Common myeloid progenitor, CD34-positive (primary cell): Measurements from ENCODE around the gene TBX4.

Experiments
- CTCF ChIA-PET: fragments of 350-600 bp; sonication (Branson Sonifier 250); formaldehyde crosslinking; loops from one replicate; lab custom pipeline; 2021; ENCODE audit warnings: antibody characterized with exemption; lab: Charles Lee
- POLR2A ChIA-PET: fragments of 350-600 bp; sonication (Branson Sonifier 250); formaldehyde crosslinking; loops from one replicate; lab custom pipeline; 2021; ENCODE audit warnings: antibody characterized with exemption; lab: Charles Lee
- DNase-seq, 3 donors: peaks; one replicate each; pipeline versions ENCODE4 v3.0.0 to v3.0.0-alpha.2; 2013
- H3K27ac ChIP-seq, 2 experiments: 1 replicate in 1 of 2; 2 replicates in 1 of 2; pipeline ENCODE4 v1.7.0; 2013; ENCODE audit warnings: inconsistent platforms in 2 of 2, low read length in 2 of 2, mild to moderate bottlenecking in 2 of 2, low read depth in 1 of 2, moderate library complexity in 1 of 2; ENCODE audit not compliant: severe bottlenecking in 2 of 2, insufficient read depth in 1 of 2, poor library complexity in 1 of 2
- H3K27me3 ChIP-seq, 5 experiments: replicated peaks in 2 of 5; 1 replicate in 3 of 5; 2 replicates in 2 of 5; pipeline versions ENCODE4 v1.6.1 to v1.7.0; 2013; ENCODE audit warnings: low read length in 4 of 5, mild to moderate bottlenecking in 2 of 5, moderate library complexity in 2 of 5, inconsistent platforms in 1 of 5; ENCODE audit not compliant: insufficient read depth in 5 of 5, control insufficient read depth in 4 of 5
- H3K36me3 ChIP-seq, 4 experiments: 1 replicate in 2 of 4; 2 replicates in 2 of 4; pipeline versions ENCODE4 v1.6.1 to v1.7.0; 2013; ENCODE audit warnings: low read length in 3 of 4, control low read depth in 1 of 4, mild to moderate bottlenecking in 1 of 4; ENCODE audit not compliant: control insufficient read depth in 4 of 4, insufficient read depth in 4 of 4
- H3K4me1 ChIP-seq, 4 experiments: 1 replicate in 3 of 4; 2 replicates in 1 of 4; pipeline versions ENCODE4 v1.6.1 to v1.7.1; 2013; ENCODE audit warnings: low read length in 3 of 4, mild to moderate bottlenecking in 3 of 4, control low read depth in 1 of 4, inconsistent platforms in 1 of 4, moderate library complexity in 1 of 4; ENCODE audit not compliant: control insufficient read depth in 4 of 4, insufficient read depth in 4 of 4; ENCODE audit errors: control extremely low read depth in 1 of 4
- H3K4me3 ChIP-seq, 7 experiments: 1 replicate in 4 of 7; 2 replicates in 3 of 7; pipeline versions ENCODE4 v1.5.1 to v1.7.0; 2013; ENCODE audit warnings: mild to moderate bottlenecking in 7 of 7, low read length in 6 of 7, moderate library complexity in 6 of 7, inconsistent platforms in 2 of 7, low read depth in 2 of 7, control low read depth in 1 of 7; ENCODE audit not compliant: insufficient read depth in 4 of 7, control insufficient read depth in 1 of 7; ENCODE audit errors: extremely low read depth in 1 of 7
- H3K9me3 ChIP-seq, 5 experiments: 1 replicate in 4 of 5; 2 replicates in 1 of 5; pipeline versions ENCODE4 v1.6.1 to v1.7.1; 2013; ENCODE audit warnings: low read length in 4 of 5, mild to moderate bottlenecking in 2 of 5, inconsistent platforms in 1 of 5, low read depth in 1 of 5, moderate library complexity in 1 of 5; ENCODE audit not compliant: control insufficient read depth in 4 of 5, insufficient read depth in 2 of 5; ENCODE audit errors: control extremely low read depth in 1 of 5
- WGBS: methylation state at CpG from one replicate; pipeline ENCODE4 v1.1.5; 2013; ENCODE audit not compliant: insufficient coverage; 5-methylcytosine and 5-hydroxymethylcytosine counted together

Gene TBX4

GRCh38 chr17:61458421-61459141 is 6.4 kb downstream of the TBX4 start:
- Histone ChIP-seq H3K4me1 (peaks cover 2 to 43% (median 18%) of the 10 kb centered on the region in 4 experiments), H3K27me3 (peaks cover 14 to 100% (median 77%) of the 10 kb centered on the region in 5 experiments), H3K36me3 (no peaks in the 10 kb centered on the region), H3K27ac (no peak overlapping the region), H3K9me3 (peaks cover 0 to 4% (median 0%) of the 10 kb centered on the region in 5 experiments), H3K4me3 (no peak overlapping the region)
- POLR2A ChIA-PET, result no interaction called here
- 10% methylated on average over 3 of the region's 5 CpGs for WGBS
- CTCF ChIA-PET, result interaction anchor here (1.2 kb wide), 1 partner anchor 125 kb away, joined by 3 read pairs; no protein-coding TSS in a partner anchor
- peak in 1 of 3 donors; percentile 32 for DNase-seq

GRCh38 chr17:61459142-61459809 is 7.1 kb downstream of the TBX4 start:
- no peak overlapping the region for H3K4me3 ChIP-seq
- 23% methylated on average over 3 of the region's 4 CpGs for WGBS

GRCh38 chr17:61459939-61460718 is 7.9 kb downstream of the TBX4 start:
- Histone ChIP-seq H3K36me3 (no peaks in the 10 kb centered on the region), H3K27ac (no peak overlapping the region), H3K27me3 (peaks cover 13 to 100% (median 66%) of the 10 kb centered on the region in 5 experiments), H3K9me3 (peaks cover 0 to 4% (median 0%) of the 10 kb centered on the region in 5 experiments), H3K4me1 (peaks cover 2 to 33% (median 12%) of the 10 kb centered on the region in 4 experiments), H3K4me3 (no peak overlapping the region)
- ChIA-PET CTCF (interaction anchor here (0.8 kb wide), 1 partner anchor 8 kb away, joined by 3 read pairs; no protein-coding TSS in a partner anchor), POLR2A (no interaction called here)
- no peak for DNase-seq
- WGBS, result 22% methylated on average over 8 of the region's 9 CpGs

More at GRCh38 chr17:61459142-61459809, 7.1 kb downstream of the TBX4 start:
- peaks cover 2 to 41% (median 16%) of the 10 kb centered on the region in 4 experiments for H3K4me1 ChIP-seq
- no peaks in the 10 kb centered on the region for H3K36me3 ChIP-seq
- ChIA-PET POLR2A (no interaction called here), CTCF (interaction anchor here (1.2 kb wide), 1 partner anchor 124 kb away, joined by 3 read pairs; no protein-coding TSS in a partner anchor)
- H3K27me3 ChIP-seq, result peaks cover 13 to 100% (median 72%) of the 10 kb centered on the region in 5 experiments
- no peak for DNase-seq
- H3K27ac ChIP-seq, result no peak overlapping the region
- H3K9me3 ChIP-seq, result peaks cover 0 to 4% (median 0%) of the 10 kb centered on the region in 5 experiments

- WGBS, result 15% methylated on average over 6 of the region's 12 CpGs
- ChIA-PET POLR2A (interaction anchor here (0.8 kb wide), 1 partner anchor 1984 kb away, joined by 3 read pairs; no protein-coding TSS in a partner anchor), CTCF (interaction anchor here (1.1 to 1.6 kb wide), 2 partner anchors 10 to 16 kb away, joined by 3 read pairs; no protein-coding TSS in a partner anchor)
- DNase-seq, result no peak
- no peak overlapping the region for H3K4me3 ChIP-seq
- peaks cover 13 to 100% (median 61%) of the 10 kb centered on the region in 5 experiments for H3K27me3 ChIP-seq
- peaks cover 2 to 33% (median 12%) of the 10 kb centered on the region in 4 experiments for H3K4me1 ChIP-seq
- no peak overlapping the region for H3K27ac ChIP-seq
- H3K9me3 ChIP-seq, result peaks cover 0 to 4% (median 0%) of the 10 kb centered on the region in 5 experiments
- no peaks in the 10 kb centered on the region for H3K36me3 ChIP-seq
Observed at GRCh38 chr17:61460796-61461585, 8.8 kb downstream of the TBX4 start.

DNA sequence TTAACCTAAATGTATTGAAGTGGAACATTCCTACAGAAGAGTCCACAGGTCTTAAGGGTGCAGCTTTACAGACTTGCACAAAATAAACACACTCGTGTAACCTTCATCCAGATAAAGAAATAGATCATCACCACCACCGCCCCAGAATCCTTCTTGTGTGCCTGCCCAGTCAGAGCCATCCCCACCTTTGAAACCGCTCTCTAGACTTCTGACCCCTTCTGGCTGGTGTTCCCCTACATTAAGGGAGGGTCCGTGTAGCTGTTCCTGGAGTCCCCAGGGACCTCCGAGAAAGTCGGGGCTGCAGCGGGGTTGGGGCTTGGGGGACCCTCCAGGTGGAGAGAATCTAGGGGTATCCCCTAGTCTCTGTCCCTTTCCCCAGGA is 9.4 kb downstream of the TBX4 start:
- 0% methylated on average over 1 of the region's 7 CpGs for WGBS

More for the DNA sequence above, 9.4 kb downstream of the TBX4 start:
- ChIA-PET POLR2A (interaction anchor here (0.8 kb wide), 1 partner anchor 1984 kb away, joined by 3 read pairs; no protein-coding TSS in a partner anchor), CTCF (interaction anchor here (1.1 to 1.6 kb wide), 2 partner anchors 10 to 17 kb away, joined by 3 read pairs; no protein-coding TSS in a partner anchor)
- Histone ChIP-seq H3K27me3 (peaks cover 13 to 99% (median 56%) of the 10 kb centered on the region in 5 experiments), H3K27ac (no peak overlapping the region), H3K9me3 (peaks cover 0 to 4% (median 0%) of the 10 kb centered on the region in 5 experiments), H3K36me3 (no peaks in the 10 kb centered on the region), H3K4me3 (peak overlapping the region in 3 of 7 experiments; percentile 13 to 44 (median 17)), H3K4me1 (peaks cover 2 to 29% (median 12%) of the 10 kb centered on the region in 4 experiments)
- DNase-seq, result no peak
